ENCODE results near the gene TPD52L2. TPM values are rescaled to one million over a fixed set of nuclear protein-coding genes. Genes with fewer than 3 reads are reported as not detected.

Gene TPD52L2
- total and polyA plus RNA-seq, 3 donors from 2014 or later: 89.9 to 132 (median 100) TPM

DNA sequence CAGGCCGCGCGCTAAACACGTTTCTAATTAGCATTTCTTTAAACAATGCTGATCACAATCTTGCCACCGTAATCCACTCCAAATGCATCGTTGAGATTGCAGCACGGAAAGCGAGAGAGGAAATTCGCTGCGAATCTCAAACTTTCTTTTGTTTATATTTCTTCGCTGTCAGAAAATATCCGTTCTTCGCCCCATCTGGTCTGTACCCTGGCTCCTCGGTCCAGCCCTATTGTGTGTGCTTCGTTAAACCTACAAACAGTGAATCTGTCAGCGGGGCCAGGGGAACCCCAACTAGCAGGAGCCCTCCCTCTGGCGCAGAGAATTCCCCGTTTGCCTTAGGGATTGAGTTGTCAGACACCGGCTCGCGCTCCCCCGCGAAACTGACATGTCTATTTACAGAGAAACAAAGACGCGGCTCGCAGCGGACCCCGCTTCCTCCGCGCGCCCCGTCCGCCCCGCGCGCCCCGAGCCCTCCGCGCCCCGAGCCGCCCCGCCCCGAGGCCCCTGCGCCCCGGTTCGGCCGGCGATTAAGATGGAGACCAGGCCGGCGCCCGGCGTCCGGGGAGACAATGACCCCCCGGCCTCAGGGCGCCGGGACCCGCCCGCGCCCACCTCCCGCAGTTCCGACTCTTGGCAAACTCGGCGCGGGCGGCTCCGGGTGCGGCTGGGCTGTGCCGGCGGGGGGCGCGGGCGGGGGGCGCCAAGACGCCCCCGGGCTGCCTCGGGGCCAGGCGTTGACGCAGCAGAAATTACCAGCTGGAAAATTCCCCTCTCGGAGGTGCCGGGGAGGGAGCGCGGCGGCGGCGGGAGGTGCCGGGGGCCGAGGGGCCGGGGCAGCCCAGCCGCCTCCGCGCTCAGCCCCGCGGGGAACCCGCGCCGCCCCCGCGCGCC lies 34.9 kb upstream of the TPD52L2 start:
- Histone ChIP-seq H3K9me3 (no peaks in the 10 kb centered on the region), H3K4me1 (peaks cover 24% of the 10 kb centered on the region), H3K36me3 (ENCODE audit: low read depth, missing control alignments) (no peaks in the 10 kb centered on the region), H3K27ac (peak overlapping the region; percentile 59 to 88), H3K4me3 (peak overlapping the region; percentile 62 to 72), H3K27me3 (no peaks in the 10 kb centered on the region)
- DNase-seq: peak; percentile 69
- TF ChIP-seq, protein P1, sequence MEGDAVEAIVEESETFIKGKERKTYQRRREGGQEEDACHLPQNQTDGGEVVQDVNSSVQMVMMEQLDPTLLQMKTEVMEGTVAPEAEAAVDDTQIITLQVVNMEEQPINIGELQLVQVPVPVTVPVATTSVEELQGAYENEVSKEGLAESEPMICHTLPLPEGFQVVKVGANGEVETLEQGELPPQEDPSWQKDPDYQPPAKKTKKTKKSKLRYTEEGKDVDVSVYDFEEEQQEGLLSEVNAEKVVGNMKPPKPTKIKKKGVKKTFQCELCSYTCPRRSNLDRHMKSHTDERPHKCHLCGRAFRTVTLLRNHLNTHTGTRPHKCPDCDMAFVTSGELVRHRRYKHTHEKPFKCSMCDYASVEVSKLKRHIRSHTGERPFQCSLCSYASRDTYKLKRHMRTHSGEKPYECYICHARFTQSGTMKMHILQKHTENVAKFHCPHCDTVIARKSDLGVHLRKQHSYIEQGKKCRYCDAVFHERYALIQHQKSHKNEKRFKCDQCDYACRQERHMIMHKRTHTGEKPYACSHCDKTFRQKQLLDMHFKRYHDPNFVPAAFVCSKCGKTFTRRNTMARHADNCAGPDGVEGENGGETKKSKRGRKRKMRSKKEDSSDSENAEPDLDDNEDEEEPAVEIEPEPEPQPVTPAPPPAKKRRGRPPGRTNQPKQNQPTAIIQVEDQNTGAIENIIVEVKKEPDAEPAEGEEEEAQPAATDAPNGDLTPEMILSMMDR (IDR thresholded peaks at IDR 0.05): no peak
- no peak for TF ChIP-seq POLR2A (IDR thresholded peaks at IDR 0.05)
- WGBS, 2 donors: 1% methylated on average over 20 to 74 of the region's 99 CpGs
- intact Hi-C loops (cut with DNase I; ENCODE audit: low total_unique reads): no loop called here

DNA sequence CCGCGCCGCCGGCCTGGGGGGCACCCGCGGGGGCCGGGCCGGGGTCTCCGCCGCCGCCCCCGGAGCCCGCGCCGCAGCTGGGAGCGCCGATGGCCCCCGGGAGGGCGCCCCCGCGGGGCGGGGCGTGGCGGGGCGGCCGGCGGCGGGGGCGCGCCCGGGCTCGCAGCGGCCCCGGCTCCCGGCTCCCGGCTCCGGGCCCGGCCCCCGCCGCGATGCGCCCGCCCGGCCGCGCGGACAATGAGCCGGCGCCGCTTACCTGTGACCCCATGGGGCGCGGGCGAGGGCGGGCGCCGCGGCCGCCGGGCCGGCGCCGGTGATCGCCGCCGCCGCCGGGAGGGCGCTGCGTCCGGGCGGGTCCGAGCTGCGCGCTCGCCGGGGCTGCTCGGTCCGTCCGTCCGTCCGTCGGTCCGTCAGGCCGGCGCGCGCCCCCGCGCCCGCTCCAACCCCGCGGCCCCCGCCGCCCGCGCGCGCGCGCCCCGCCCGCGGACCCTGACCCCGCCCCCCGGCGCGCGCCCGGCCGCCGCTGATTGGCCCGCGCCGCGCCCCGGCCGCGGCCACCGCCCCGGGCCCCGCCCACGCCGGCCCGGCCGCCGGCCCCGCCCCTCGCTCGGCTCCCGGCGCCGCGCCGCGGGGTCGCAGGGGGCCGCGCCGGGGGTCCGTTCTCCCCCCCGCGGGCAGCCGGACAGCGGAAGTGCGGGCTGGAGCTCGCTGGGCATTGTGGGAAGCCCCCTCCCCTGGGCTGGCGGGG lies 34.1 kb upstream of the TPD52L2 start, which contains the start of gene ZBTB46:
Gene ZBTB46, minus strand, starts transcription at position 424 of the 748 bp plus-strand sequence. CDS start 40,507 bp downstream, outside the sequence.
- no peak for TF ChIP-seq POLR2A (IDR thresholded peaks at IDR 0.05)
- TF ChIP-seq, protein P1 (IDR thresholded peaks at IDR 0.05): no peak
- 1% methylated on average over 17 of the region's 147 CpGs; no CpG with 5 or more reads in 1 of the 2 donors for WGBS, 2 donors
- peak within 1 kb of the TSS; percentile 59 to 88 for H3K27ac ChIP-seq
- H3K4me1 ChIP-seq: peaks cover 20% of the 10 kb centered on the region
- peak within 1 kb of the TSS; percentile 62 to 72 for H3K4me3 ChIP-seq
- intact Hi-C loops (cut with DNase I; ENCODE audit: low total_unique reads): no loop called here
- no peaks in the 10 kb centered on the region for H3K9me3 ChIP-seq
- H3K27me3 ChIP-seq: no peaks in the 10 kb centered on the region
- H3K36me3 ChIP-seq (ENCODE audit: low read depth, missing control alignments): no peaks in the 10 kb centered on the region
- DNase-seq: peak; percentile 58

DNA sequence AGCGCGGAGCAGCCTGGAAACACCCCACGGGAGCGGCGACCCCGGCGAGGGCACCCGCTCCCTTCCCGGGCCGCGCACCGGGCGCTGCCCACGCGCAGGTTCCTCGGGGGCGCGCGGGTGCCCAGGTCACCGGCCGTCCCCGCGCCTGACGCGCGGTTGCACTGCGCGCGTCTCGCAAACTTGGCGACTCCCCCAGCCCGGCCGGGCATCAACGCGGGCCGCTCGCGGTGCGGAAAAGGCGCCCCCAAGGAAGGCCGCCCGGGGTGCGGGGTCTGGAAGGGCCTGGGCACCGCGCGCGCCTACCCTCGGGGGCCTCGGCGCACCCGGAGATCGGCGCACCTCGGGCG lies 33.5 kb upstream of the TPD52L2 start:
- H3K27ac ChIP-seq: peak overlapping the region; percentile 59 to 83
- TF ChIP-seq, protein P1 (IDR thresholded peaks at IDR 0.05): no peak
- TF ChIP-seq POLR2A (IDR thresholded peaks at IDR 0.05): no peak
- H3K27me3 ChIP-seq: no peaks in the 10 kb centered on the region
- intact Hi-C loops (cut with DNase I; ENCODE audit: low total_unique reads): no loop called here
- no peaks in the 10 kb centered on the region for H3K36me3 ChIP-seq (ENCODE audit: low read depth, missing control alignments)
- peaks cover 20% of the 10 kb centered on the region for H3K4me1 ChIP-seq
- H3K4me3 ChIP-seq: peak overlapping the region; percentile 58 to 62
- 0% methylated on average over 5 to 14 of the region's 55 CpGs for WGBS, 2 donors
- DNase-seq: no peak
- H3K9me3 ChIP-seq: no peaks in the 10 kb centered on the region

DNA sequence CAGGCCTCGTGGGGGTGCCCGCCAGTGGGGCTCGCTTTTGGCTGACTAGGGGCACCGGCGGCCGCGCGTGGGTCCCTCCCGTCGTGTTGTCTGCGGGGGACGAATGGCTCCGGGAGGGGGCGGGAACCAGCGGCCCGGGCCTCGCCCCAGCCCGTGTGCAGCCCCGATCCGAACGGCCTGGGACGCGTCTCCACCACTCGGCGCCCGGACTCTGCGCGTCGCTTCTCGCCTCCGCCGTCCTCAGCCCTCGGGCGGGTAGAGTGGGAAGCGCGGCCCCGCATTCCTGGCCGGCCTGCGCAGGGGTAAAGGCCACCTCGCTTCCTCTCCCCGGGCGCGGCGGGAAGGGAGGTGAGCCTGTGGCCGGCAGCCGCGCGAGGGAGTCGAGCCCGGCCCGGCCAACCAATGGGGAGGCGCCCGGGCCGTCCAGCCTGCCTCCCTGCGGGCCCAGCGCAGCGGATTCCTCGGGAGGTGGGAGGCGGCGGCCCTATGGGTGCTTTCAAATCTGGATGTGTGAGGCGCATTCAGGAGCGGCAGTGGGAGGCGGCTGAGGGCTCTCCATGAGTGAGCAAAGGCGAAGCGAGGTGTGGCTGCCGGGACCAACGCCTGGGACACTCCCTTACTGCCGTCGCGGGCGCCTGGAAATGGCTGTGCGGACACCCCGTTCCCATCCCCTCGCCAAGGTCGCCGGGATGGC lies 32.9 kb upstream of the TPD52L2 start:
- Histone ChIP-seq H3K4me1 (peaks cover 20% of the 10 kb centered on the region), H3K27ac (peak overlapping the region; percentile 59 to 83), H3K9me3 (no peaks in the 10 kb centered on the region), H3K36me3 (ENCODE audit: low read depth, missing control alignments) (no peaks in the 10 kb centered on the region), H3K4me3 (peak overlapping the region; percentile 58 to 62), H3K27me3 (no peaks in the 10 kb centered on the region)
- intact Hi-C loops (cut with DNase I; ENCODE audit: low total_unique reads): no loop called here
- TF ChIP-seq, protein P1 (IDR thresholded peaks at IDR 0.05): no peak
- TF ChIP-seq POLR2A (IDR thresholded peaks at IDR 0.05): no peak
- DNase-seq: peak; percentile 42
- WGBS, 2 donors: 1 to 4% methylated on average over 17 to 59 of the region's 76 CpGs

Data from testis (tissue), 3 donors.